ENCODE data around the gene FANCM.
"Not testable (repeated sequence)": the region's sequence is repeated elsewhere in the genome, so short reads cannot be mapped to it uniquely, and the experiment has no call there.

The FANCM gene

GRCh38 chr14:45135659-45136395 lies at the start of gene FANCM:
TSS of gene FANCM (plus strand) at chr14:45135930. CDS start at chr14:45136032, 102 bp downstream.
- peak; percentile 99 for DNase-seq

GRCh38 chr14:45089813-45090212 lies 45.9 kb upstream of the FANCM start:
- DNase-seq = no peak

- no peak for DNase-seq
Observed at GRCh38 chr14:45091710-45092109, 44.0 kb upstream of the FANCM start.

- DNase-seq = no peak
Observed at GRCh38 chr14:45094275-45094674, 41.5 kb upstream of the FANCM start.

GRCh38 chr14:45095143-45095542 lies 40.6 kb upstream of the FANCM start:
- no peak for DNase-seq

- DNase-seq = no peak
Observed at GRCh38 chr14:45096218-45096617, 39.5 kb upstream of the FANCM start.

- no peak for DNase-seq
Observed at GRCh38 chr14:45103806-45104205, 31.9 kb upstream of the FANCM start.

GRCh38 chr14:45104561-45104960 lies 31.2 kb upstream of the FANCM start:
- DNase-seq = no peak

- DNase-seq = no peak
Observed at GRCh38 chr14:45112896-45113781, 22.6 kb upstream of the FANCM start.

GRCh38 chr14:45114327-45114726 lies 21.4 kb upstream of the FANCM start:
- no peak for DNase-seq

- DNase-seq = no peak
Observed at GRCh38 chr14:45118594-45118993, 17.1 kb upstream of the FANCM start.

GRCh38 chr14:45120096-45120495 lies 15.6 kb upstream of the FANCM start:
- no peak for DNase-seq

GRCh38 chr14:45123271-45123670 lies 12.5 kb upstream of the FANCM start:
- no peak for DNase-seq

- no peak for DNase-seq
Observed at GRCh38 chr14:45125754-45126153, 10.0 kb upstream of the FANCM start.

- no peak for DNase-seq
Observed at GRCh38 chr14:45128963-45129629, 6.6 kb upstream of the FANCM start.

- DNase-seq = no peak
Observed at GRCh38 chr14:45133683-45134050, 2.1 kb upstream of the FANCM start.

GRCh38 chr14:45134051-45134958 lies 1.4 kb upstream of the FANCM start, which contains the start of gene FKBP3:
TSS of gene FKBP3 (minus strand) at chr14:45134481. CDS start at chr14:45134456, 25 bp downstream.
- DNase-seq = peak; percentile 99

GRCh38 chr14:45135156-45135555 lies 574 bp upstream of the FANCM start:
- DNase-seq = peak; percentile 18

- no peak for DNase-seq
Observed at GRCh38 chr14:45136399-45136798, 669 bp downstream of the FANCM start.

- no peak for DNase-seq
Observed at GRCh38 chr14:45140661-45141187, 5.0 kb downstream of the FANCM start.

GRCh38 chr14:45142083-45142482 lies 6.4 kb downstream of the FANCM start:
- DNase-seq = not testable (repeated sequence)

GRCh38 chr14:45144658-45145057 lies 8.9 kb downstream of the FANCM start:
- DNase-seq = no peak

All from NCI-H2171 (cell line).